ENCODE data around the gene MOB1B.

The MOB1B gene

GRCh38 chr4:70863099-70863790 is 38.9 kb upstream of the MOB1B start:
- no peak for TF ChIP-seq TAF1 (IDR thresholded peaks at IDR 0.05; ENCODE audit: low read depth)
- TF ChIP-seq TCF12 (IDR thresholded peaks at IDR 0.05; ENCODE audit: low read depth) = no peak
- TF ChIP-seq EP300 (IDR thresholded peaks at IDR 0.05; ENCODE audit: borderline replicate concordance) = no peak
- TF ChIP-seq REST (IDR thresholded peaks at IDR 0.05; ENCODE audit: low read depth) = no peak
- no peak for TF ChIP-seq YY1 (IDR thresholded peaks at IDR 0.05; ENCODE audit: low read depth)
- TF ChIP-seq CREB1 (IDR thresholded peaks at IDR 0.05; ENCODE audit: low read depth) = no peak
- no peak for TF ChIP-seq TEAD4 (IDR thresholded peaks at IDR 0.05)

- TF ChIP-seq YY1 (IDR thresholded peaks at IDR 0.05; ENCODE audit: low read depth) (no peak), EP300 (IDR thresholded peaks at IDR 0.05; ENCODE audit: borderline replicate concordance) (no peak), MAX (IDR thresholded peaks at IDR 0.05) (no peak), RAD21 (IDR thresholded peaks at IDR 0.05; ENCODE audit: low read depth) (no peak), REST (IDR thresholded peaks at IDR 0.05; ENCODE audit: low read depth) (no peak), TEAD4 (IDR thresholded peaks at IDR 0.05) (no peak), CEBPB (IDR thresholded peaks at IDR 0.05) (no peak), FOXM1 (IDR thresholded peaks at IDR 0.05; ENCODE audit: borderline replicate concordance, low read depth) (no peak), USF1 (IDR thresholded peaks at IDR 0.05) (no peak), TCF12 (IDR thresholded peaks at IDR 0.05; ENCODE audit: low read depth) (no peak), EGR1 (IDR thresholded peaks at IDR 0.05) (no peak), CREB1 (IDR thresholded peaks at IDR 0.05; ENCODE audit: low read depth) (no peak), NFIC (IDR thresholded peaks at IDR 0.05) (no peak), TAF1 (IDR thresholded peaks at IDR 0.05; ENCODE audit: low read depth) (no peak), ZBTB7A (IDR thresholded peaks at IDR 0.05; ENCODE audit: low read depth) (no peak)
These were observed 33.4 kb upstream of the MOB1B start for GRCh38 chr4:70868778-70869177.

- no peak for TF ChIP-seq RAD21 (IDR thresholded peaks at IDR 0.05; ENCODE audit: low read depth)
- no peak for TF ChIP-seq REST (IDR thresholded peaks at IDR 0.05; ENCODE audit: low read depth)
These were observed 29.0 kb upstream of the MOB1B start for GRCh38 chr4:70873216-70873615.

GRCh38 chr4:70874268-70875156 is 27.7 kb upstream of the MOB1B start:
- TF ChIP-seq TAF1 (IDR thresholded peaks at IDR 0.05; ENCODE audit: low read depth) = no peak
- TF ChIP-seq ZBTB7A (IDR thresholded peaks at IDR 0.05; ENCODE audit: low read depth) = no peak
- TF ChIP-seq TCF12 (IDR thresholded peaks at IDR 0.05; ENCODE audit: low read depth) = no peak
- no peak for TF ChIP-seq CREB1 (IDR thresholded peaks at IDR 0.05; ENCODE audit: low read depth)

- TF ChIP-seq FOXM1 (IDR thresholded peaks at IDR 0.05; ENCODE audit: borderline replicate concordance, low read depth) (no peak), TAF1 (IDR thresholded peaks at IDR 0.05; ENCODE audit: low read depth) (no peak), CEBPB (IDR thresholded peaks at IDR 0.05) (no peak), MAX (IDR thresholded peaks at IDR 0.05) (no peak), EP300 (IDR thresholded peaks at IDR 0.05; ENCODE audit: borderline replicate concordance) (no peak), EGR1 (IDR thresholded peaks at IDR 0.05) (no peak), TEAD4 (IDR thresholded peaks at IDR 0.05) (no peak), NFIC (IDR thresholded peaks at IDR 0.05) (no peak), USF1 (IDR thresholded peaks at IDR 0.05) (no peak), ZBTB7A (IDR thresholded peaks at IDR 0.05; ENCODE audit: low read depth) (no peak), RAD21 (IDR thresholded peaks at IDR 0.05; ENCODE audit: low read depth) (no peak), TCF12 (IDR thresholded peaks at IDR 0.05; ENCODE audit: low read depth) (no peak), REST (IDR thresholded peaks at IDR 0.05; ENCODE audit: low read depth) (no peak), YY1 (IDR thresholded peaks at IDR 0.05; ENCODE audit: low read depth) (no peak), CREB1 (IDR thresholded peaks at IDR 0.05; ENCODE audit: low read depth) (no peak)
These were observed 24.6 kb upstream of the MOB1B start for GRCh38 chr4:70877556-70877955.
